ENCODE measurements around the gene BACH2. TPM values are rescaled to one million over a fixed set of nuclear protein-coding genes. Genes with fewer than 3 reads are reported as not detected.

BACH2 gene
- total and polyA plus RNA-seq, 2 of the 8 experiments (the other 6 are each of a cell fraction or from before 2014, with no cell fraction given): 1.9 to 5.9 TPM

DNA sequence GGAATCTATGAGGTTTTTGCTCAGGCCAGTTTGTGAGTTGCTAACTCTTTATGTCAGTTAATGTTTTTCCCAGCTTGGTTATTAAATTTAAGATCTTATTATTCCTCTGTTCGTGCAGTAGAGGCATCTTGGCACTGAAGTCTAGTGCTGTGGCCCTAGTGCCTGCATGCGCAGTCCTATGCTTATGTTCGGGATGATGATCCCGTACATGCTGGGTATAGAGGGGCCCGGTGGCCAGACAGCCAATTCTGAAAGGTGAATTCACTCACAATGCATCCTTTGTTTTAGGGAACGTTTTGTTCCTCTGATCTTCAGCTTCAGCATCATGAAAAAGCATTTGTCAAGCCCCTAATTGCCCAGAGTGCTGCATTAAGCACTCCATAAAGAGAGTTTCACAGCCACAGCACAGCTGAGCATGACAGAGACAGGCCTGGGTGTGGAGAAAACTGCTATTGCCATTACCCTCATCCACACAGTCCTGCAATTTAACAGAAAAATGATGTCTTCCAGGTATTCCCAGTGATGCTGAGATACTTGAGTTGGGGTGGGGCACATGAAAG is 39.8 kb upstream of the BACH2 start:
- Histone ChIP-seq H4K20me1 (replicated peaks in 1 of 2; ENCODE audit: control insufficient read depth in 1 of 2, insufficient read depth in 2 of 2, low read length in 2 of 2) (no peaks in the 10 kb centered on the region), H3K18ac (ENCODE audit: extremely low read depth, low read length) (no peak overlapping the region), H2BK12ac (ENCODE audit: low read depth, low read length) (no peak overlapping the region), H3K4ac (replicated peaks; ENCODE audit: insufficient read length, low read depth, low read length) (no peak overlapping the region), H3K79me1 (ENCODE audit: low read depth, low read length) (no peaks in the 10 kb centered on the region), H4K5ac (ENCODE audit: insufficient read length, low read depth, low read length) (no peak overlapping the region), H3K4me1 (replicated peaks in 1 of 4; ENCODE audit: control insufficient read depth in 3 of 4, insufficient read depth in 4 of 4, low read length in 3 of 4) (no peaks in the 10 kb centered on the region), H3K14ac (ENCODE audit: insufficient read length) (no peak overlapping the region), H2BK20ac (ENCODE audit: low read length) (no peak overlapping the region), H3K56ac (replicated peaks; ENCODE audit: insufficient read length, low read depth, low read length) (no peak overlapping the region), H3K4me3 (ENCODE audit: extremely low read depth in 1 of 4, insufficient read depth in 2 of 4, low read depth in 3 of 4, low read length in 4 of 4) (no peak overlapping the region), H3K9ac (replicated peaks in 1 of 4; ENCODE audit: extremely low read depth in 1 of 4, low read depth in 3 of 4, low read length in 3 of 4) (no peak overlapping the region), H3K27me3 (replicated peaks in 1 of 4; ENCODE audit: control insufficient read depth in 3 of 4, extremely low read depth in 1 of 4, insufficient read depth in 3 of 4, low read length in 3 of 4) (no peaks in the 10 kb centered on the region), H3K36me3 (ENCODE audit: control insufficient read depth in 2 of 4, insufficient read depth in 4 of 4, low read length in 3 of 4) (no peaks in the 10 kb centered on the region), H2BK120ac (replicated peaks; ENCODE audit: low read depth, low read length) (no peak overlapping the region), H3K79me2 (ENCODE audit: control insufficient read depth in 1 of 2, insufficient read depth in 2 of 2, low read length in 2 of 2) (no peaks in the 10 kb centered on the region), H2BK15ac (ENCODE audit: low read length) (no peak overlapping the region), H4K8ac (ENCODE audit: extremely low read depth, insufficient read depth, low read length) (no peak overlapping the region), H2AFZ (ENCODE audit: low read length) (no peak overlapping the region), H3K23me2 (ENCODE audit: low read depth, low read length) (no peaks in the 10 kb centered on the region), H3K27ac (ENCODE audit: low read depth, low read length) (no peak overlapping the region), H4K91ac (replicated peaks; ENCODE audit: insufficient read length, low read length) (no peak overlapping the region), H3K23ac (ENCODE audit: insufficient read length) (no peak overlapping the region), H2AK5ac (ENCODE audit: low read depth, low read length) (no peak overlapping the region), H3K4me2 (ENCODE audit: insufficient read depth in 1 of 2, low read depth in 2 of 2, low read length in 2 of 2) (no peak overlapping the region), H2BK5ac (ENCODE audit: low read depth, low read length) (no peak overlapping the region), H3K9me3 (ENCODE audit: insufficient read depth in 2 of 2, low read depth in 1 of 2, low read length in 1 of 2) (peaks cover 0 to 7% of the 10 kb centered on the region in 2 experiments; a peak in 3 of 4 replicates)
- TF ChIP-seq SIX5 (IDR thresholded peaks at IDR 0.05; ENCODE audit: low read depth, low read length) (no peak), SP1 (IDR thresholded peaks at IDR 0.05; ENCODE audit: low read depth, low read length) (no peak), YY1 (IDR thresholded peaks at IDR 0.05; ENCODE audit: low read depth, low read length) (no peak), HDAC6 (IDR thresholded peaks at IDR 0.05; ENCODE audit: low read depth, low read length) (no peak), HDAC2 (IDR thresholded peaks at IDR 0.05; ENCODE audit: borderline replicate concordance in 1 of 2, low read depth in 2 of 2, low read length in 2 of 2) (no peak), TAF7 (optimal IDR thresholded peaks at IDR 0.05; ENCODE audit: borderline replicate concordance, low read depth, low read length) (no peak), BACH1 (IDR thresholded peaks at IDR 0.05; ENCODE audit: low read length) (no peak), NRF1 (IDR thresholded peaks at IDR 0.05; ENCODE audit: low read depth, low read length) (no peak), EZH2 (IDR thresholded peaks at IDR 0.05; ENCODE audit: low read depth, low read length, severe bottlenecking) (no peak), POU5F1 (IDR thresholded peaks at IDR 0.05; ENCODE audit: low read depth, low read length) (no peak), CBX8 (IDR thresholded peaks at IDR 0.05; ENCODE audit: borderline replicate concordance, low read depth, low read length) (no peak)
- TF ChIP-seq, protein P1, sequence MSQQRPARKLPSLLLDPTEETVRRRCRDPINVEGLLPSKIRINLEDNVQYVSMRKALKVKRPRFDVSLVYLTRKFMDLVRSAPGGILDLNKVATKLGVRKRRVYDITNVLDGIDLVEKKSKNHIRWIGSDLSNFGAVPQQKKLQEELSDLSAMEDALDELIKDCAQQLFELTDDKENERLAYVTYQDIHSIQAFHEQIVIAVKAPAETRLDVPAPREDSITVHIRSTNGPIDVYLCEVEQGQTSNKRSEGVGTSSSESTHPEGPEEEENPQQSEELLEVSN (IDR thresholded peaks at IDR 0.05): no peak
- POLR2A ChIA-PET (ENCODE audit: partially characterized antibody): interaction anchor here (0.9 to 1.7 kb wide), 2 partner anchors 9 to 17 kb away, joined by 3 to 4 read pairs; no protein-coding TSS in a partner anchor
- WGBS, 2 experiments (ENCODE audit: extremely low coverage in 1 of 2, insufficient coverage in 1 of 2, insufficient read length in 1 of 2, insufficient replicate concordance in 2 of 2, low coverage in 1 of 2, low lambda C conversion rate in 2 of 2, missing lambda C conversion rate in 1 of 2): 76% methylated on average over 6 of the region's 6 CpGs; no CpG with 5 or more reads in 1 of the 2 experiments
- CTCF ChIA-PET (ENCODE audit: partially characterized antibody): interaction anchor here (1.2 to 1.7 kb wide), 3 partner anchors 9 to 57 kb away, joined by 3 to 6 read pairs (median 5); no protein-coding TSS in a partner anchor
- FAIRE-seq (no peak), DNase-seq (ENCODE audit: low read depth in 1 of 2, low spot score in 2 of 2) (no peak)
